NCI-H1930 (cell line): Measurements from ENCODE around the gene ELN.
"Not testable (repeated sequence)": the region's sequence is repeated elsewhere in the genome, so short reads cannot be mapped to it uniquely, and the experiment has no call there.

Source experiments
- DNase-seq, 2 experiments: peaks; one replicate each; lab custom pipeline; 2025; lab: John Stamatoyannopoulos, UW

Gene ELN

DNA sequence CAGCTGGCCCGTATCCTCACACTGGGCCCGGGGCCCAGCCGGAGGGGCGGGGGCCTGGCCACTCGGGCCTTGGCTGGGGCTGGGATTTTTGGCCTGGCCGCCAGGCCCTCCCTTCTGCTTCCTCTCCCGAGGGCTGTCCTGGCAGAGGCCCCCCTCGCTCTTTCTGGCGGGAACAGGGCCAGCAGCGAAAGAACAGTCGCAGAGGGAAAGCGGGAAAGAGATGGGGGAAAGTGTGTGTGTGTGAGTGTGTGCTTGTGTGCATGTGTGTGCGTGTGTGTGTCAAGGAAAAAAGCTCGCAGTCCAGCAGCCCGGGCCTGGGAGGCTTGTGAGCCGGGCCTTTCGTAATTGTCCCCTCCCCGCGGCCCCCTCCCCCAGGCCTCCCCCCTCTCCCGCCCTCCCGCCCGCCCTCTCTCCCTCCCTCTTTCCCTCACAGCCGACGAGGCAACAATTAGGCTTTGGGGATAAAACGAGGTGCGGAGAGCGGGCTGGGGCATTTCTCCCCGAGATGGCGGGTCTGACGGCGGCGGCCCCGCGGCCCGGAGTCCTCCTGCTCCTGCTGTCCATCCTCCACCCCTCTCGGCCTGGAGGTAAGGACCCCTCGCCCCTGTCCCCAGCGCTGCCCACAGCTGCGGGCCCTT is at the start of gene ELN:
Gene ELN (plus strand): TSS at position 491 of the 638 bp plus-strand sequence. CDS start 15 bp downstream, at position 506.
- DNase-seq, result no peak

DNA sequence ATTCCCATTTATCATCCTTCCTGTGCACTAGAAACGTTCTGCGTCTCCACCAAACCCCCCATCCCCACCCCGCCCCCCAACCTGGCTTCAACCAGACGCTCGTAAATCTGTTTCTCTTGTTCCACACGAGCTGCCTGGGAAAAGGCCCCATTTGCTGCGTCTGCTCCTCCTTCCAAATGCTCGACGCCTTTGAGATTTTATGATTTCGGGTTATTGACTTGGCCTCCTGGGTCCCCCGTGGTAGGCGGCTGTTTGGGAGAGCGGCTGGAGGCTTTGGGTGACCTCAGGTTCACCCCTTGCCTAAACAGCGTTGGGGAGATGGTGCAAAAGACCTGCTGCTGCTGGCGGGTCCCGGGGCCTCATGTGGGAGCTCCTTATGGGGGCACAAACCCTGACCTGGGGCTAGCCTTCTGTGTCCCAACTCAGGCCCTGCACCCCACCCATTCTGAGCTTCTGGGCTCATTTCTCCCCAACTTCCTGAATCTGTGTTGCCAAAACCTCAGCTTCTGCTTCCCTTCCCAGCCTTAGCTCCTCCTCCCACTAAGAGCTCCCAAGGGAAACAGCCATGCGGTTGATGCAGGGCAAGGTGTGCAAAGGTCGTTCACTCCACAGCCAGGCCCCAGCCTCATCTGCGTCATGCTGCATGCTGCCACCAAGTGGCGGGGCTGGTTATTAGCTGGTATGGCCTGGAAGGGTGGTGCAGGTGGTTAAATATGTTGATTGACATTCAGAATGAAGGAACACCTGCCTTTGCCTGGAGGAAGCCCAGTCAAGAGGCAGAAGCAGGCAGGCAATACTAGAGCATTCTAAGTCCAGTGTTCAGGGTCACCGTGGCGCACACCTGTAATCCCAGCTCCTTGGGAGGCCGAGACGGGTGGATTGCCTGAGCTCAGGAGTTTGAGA is 49.1 kb upstream of the ELN start:
- DNase-seq, result peak in 1 of 2 experiments; percentile 31

DNA sequence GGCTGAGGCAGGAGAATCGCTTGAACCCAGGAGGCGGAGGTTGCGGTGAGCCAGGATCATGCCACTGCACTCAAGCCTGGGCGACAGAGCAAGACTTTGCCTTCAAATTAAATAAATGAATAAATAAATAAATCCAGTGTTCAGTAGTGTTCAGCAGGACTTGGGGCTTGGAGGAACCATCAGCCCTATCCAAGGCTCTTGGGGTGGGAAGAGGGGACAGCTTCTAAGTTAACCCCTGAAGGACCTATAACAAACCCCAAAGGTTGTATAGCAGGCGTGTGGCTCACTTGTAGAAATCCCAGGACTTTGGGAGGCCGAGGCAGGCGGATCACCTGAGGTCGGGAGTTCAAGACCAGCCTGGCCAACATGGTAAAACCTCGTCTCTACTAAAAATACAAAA is 48.3 kb upstream of the ELN start:
- not testable (repeated sequence) for DNase-seq

DNA sequence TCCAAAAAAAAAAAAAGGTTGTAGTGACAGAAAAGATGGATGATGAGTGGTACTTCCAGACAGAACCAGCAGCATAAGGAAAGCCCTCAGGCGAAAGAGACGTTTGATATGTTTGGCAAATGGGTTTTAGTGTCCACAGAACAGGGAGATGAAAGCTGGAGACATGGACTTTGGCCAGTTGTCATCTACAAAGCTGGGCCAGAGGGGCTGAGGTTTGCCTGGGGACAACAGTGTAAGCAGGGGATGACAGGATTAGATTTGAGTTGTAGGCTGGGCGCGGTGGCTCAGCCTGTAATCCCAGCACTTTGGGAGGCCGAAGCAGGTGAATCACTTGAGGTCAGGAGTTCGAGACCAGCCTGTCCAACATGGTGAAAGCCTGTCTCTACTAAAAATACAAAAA is 47.8 kb upstream of the ELN start:
- DNase-seq, result no peak

DNA sequence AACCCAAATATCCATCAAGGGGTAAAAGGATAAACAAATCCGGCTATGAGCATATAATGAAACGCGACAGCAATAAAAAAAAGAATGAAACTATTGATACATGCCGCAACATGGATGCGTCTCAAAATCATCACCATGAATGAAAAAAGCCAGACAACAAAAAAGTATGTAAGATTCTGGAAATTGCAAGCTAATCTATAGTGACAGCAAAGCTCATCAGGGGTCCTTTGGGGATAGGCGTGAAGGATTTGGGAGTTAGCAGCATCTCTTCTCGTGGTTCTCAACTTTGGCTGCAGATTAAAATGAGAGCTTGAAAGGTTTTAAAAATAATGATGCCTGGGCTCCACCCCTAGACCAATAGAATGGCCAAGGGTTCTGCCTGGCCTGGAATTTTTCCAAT is 46.0 kb upstream of the ELN start:
- DNase-seq, result no peak

DNA sequence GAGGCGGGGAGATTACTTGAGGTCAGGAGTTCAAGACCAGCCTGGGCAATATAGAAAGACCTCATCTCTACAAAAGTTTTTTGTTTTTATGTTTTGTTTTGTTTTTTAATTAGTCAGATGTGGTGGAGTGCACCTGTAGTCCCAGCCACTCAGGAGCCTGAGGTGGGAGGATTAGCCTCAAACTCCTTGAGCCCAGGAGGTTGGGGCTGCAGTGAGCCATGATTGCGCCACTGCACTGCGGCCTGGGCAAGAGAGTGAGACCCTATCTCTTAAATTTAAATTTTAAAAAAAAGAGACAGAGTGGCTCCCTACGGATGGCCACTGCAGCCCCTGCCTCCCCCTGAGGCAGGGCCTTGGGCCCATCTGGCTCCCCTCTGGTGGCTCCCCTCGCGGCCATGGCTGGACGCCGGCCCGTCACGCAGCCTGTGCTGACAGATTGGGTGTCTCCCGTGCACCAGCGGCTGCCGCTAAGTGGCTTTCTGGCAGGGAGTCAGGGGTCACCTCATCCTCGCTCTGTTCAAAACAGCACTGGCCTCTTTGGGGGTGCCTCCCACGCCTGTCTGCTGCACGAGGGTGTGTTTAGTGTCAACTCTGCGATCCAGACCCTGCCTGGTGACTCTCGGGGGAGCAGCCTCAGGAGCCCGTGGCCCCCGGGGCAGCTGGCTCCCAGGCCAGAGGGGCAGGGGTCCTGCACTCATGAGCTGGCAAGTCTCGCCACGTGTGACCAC is 44.4 kb upstream of the ELN start:
- DNase-seq, result no peak

DNA sequence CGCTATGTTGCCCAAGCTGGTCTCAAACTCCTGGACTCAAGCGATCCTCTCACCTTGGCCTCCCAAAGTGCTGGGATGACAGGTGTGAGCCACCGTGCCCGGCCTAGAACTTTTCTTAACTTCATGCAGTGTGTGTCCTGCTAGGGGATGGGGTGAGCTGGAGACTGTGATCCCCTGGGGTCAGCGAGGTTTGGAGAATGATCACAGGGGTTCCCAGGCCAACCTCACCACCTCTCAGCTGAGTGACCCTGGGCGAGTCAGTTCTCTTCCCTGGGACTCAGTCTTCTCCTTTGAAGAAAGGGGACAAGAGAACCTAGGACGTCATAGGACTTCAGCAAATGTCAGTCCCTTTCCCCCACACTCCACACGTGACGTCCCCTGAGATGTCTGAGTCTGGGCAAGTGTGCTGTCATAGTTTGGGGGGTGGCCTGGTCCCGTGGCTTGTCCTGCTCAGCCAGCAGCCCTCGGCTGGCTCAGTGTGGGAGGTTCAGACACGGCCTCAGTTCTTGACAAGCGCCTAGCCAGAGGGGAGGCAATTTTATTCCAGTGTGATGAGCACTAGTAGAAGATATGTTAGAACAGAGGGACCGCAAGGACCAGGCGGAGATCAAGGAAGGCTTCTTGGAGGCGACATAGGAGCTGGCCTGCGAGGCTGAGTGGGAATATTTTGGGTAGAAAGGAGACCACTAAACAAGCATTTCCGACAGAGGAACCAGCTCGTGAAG is 43.3 kb upstream of the ELN start:
- DNase-seq, result no peak

DNA sequence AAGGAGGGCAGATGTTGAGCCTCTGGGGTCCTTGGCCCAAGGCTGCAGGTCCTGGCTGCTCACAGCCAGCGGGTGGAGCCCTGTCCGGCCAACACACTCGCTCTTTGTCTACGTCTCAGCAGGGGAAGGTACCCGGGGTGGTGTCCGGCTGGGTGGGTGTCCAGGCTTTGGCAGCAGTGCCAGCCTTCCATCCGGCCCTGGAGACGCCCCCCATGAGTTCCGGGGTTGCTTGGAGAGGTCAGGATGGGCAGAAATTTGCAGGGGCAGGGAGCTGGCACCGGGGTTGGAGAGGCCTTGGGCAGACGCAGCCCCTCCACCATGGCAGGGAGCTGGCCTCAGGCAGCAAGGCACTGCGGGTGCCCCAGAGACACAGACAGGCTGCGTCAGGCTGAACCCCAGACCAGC is 42.2 kb upstream of the ELN start:
- DNase-seq, result no peak

DNA sequence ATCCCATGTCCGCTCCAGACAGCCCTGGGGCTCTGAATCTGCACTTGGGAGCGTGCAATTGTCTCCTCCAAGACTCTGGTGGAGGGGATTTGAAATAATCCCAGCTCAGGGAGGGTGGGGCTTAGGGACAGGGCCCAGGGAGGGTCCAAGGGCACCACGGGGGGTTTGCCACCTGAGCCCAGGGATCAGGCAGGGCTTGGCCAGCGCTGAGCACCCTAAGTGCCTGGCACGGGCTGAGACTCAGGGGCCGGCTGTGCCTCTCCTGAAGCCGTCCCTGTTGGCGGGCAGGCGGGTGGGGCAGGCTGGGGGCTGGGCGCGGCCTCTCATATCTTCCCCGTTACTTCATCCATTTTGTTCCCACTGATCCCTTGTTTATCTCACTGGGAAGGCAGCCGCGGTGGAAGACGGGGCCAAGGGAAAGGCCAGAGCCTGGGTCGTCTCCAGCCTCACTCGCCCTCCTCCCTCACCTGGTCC is 41.8 kb upstream of the ELN start:
- no peak for DNase-seq

DNA sequence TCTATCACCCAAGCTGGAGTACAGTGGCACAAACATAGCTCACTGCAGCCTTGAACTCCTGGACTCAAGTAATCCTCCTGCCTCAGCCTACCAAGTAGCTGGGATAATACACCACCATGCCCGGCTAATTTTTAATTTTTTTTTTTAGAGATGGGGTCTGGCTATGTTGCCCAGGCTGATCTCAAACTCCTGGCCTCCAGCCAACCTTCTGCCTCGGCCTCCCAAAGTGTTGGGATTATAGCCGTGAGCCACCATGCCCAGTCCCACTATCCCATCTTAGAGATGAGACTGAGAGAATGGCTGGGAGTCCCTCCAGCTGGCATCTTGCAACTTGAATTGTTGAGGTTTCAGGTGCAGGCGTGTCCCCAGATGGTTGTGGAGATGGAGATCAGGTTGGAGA is 40.7 kb upstream of the ELN start:
- no peak for DNase-seq

DNA sequence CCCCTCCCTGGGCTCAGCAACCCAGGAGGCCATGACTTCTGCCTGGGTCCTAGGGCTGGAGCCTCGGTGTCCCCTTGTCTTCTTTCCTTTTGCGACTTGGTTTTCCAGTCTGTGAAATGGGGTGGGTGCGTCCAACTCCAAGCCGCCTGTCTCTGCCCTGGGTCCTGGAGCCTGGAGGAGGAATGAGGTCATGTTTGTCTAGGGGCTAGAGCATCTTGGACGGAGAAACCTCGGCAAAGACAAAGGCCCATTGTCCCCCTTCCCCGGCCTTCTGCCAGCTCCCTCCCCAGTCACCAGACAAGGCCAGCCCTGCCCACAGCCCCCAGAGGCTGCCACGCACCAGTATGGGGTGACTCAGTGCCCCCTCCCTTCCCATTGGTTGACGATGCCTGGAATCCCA is 39.8 kb upstream of the ELN start:
- no peak for DNase-seq

DNA sequence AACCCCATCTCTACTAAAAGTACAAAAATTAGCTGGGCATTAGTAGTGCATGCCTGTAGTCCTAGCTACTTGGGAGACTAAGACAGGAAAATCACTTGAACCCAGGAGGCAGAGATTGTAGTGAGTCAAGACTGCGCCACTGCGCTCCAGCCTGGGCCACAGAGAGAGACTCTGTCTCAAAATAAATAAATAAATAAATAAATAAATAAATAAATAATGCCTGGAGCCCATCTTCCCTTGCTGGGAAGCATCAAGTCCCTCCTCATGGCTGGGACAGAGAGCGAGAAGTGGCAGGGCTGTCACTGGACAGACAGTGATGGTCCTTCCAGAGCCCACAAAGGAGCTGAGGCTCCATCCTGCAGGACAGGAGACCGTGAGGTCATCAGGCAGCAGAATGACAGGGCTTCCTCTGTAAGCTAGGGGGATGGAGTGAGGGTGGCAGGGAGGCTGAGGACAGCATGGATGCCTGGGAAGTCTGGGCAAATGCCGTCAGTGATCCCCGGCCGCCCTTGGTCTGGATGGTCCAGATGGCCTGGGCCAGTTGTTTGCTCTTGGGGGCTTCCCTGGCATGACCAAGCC is 36.4 kb upstream of the ELN start:
- no peak for DNase-seq

DNA sequence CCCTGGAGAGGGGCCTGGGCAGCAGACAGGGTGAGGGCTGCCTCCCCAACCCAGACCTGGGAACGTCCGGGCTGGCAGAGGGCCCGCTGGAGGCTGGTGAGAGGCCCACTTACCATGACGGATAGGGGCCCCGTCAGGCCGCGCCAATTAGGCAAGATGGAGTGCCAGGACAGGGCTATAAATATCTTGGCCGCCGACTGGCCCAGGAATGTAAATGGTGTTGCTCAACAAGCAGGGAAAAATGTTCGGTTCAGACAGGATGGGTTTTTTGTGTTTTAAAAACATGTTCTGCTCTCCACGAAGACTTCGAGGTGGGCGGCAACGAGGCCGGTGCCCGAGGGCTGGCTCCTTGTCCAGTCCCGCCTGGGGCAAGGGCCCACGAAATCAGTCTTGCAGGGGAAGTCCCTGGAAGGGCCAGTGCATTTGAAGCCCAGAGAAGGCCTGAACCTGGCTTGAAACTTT is 35.8 kb upstream of the ELN start:
- DNase-seq, result no peak

DNA sequence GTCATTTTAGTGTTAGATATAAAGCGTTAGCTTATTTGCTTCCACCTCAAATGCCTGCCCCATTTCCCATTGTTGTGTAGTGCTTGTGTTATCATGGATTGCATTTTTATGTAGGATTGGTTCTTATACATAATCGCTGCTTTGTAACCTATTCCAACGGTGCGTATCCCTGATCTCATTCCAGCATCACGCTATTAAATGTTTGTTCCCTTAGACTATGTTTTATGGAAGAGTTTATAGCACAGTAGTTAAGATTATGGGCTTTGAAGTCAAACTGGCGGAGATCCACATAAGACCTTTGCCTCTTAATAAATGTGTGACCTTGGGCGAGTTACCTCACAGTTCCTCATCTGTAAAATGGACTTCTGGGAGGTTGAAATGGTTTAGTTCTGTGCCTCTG is 34.0 kb upstream of the ELN start:
- no peak for DNase-seq

DNA sequence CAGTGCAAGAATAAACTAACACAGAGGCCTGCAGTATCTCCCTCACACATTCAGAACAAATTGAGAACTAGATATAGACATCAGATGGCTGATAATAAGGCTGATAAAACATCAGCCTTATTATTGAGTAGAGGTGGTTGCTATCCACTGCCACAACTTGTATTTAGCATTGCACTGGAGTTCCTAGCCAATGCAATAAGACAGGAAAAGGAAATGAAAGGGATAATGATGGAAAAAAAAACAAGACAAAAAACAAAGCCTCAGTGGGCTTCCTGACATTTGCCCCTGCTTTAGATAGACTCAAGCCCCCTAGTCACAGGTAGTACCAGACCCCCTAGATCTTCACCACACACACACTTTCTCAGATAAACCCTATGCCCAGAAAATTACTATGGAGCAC is 33.2 kb upstream of the ELN start:
- DNase-seq, result no peak

DNA sequence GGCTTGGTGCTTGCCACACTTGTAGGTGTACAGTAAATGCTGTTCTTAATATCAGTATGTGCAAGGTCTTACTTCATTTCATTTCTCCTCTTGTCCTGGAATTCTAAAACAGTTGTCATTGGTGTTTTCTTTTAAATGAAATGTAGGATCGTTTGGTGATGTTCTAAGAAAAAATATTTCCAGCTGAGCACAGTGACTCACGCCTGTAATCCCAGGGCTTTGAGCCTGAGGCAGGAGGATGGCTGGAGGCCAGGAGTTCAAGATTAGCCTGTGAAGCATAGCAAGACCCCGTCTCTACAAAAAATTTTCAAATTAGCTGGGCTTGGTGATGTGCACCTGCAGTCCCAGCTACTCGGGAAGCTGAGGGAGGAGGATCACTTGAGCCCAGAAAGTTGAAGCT is 32.6 kb upstream of the ELN start:
- no peak for DNase-seq

DNA sequence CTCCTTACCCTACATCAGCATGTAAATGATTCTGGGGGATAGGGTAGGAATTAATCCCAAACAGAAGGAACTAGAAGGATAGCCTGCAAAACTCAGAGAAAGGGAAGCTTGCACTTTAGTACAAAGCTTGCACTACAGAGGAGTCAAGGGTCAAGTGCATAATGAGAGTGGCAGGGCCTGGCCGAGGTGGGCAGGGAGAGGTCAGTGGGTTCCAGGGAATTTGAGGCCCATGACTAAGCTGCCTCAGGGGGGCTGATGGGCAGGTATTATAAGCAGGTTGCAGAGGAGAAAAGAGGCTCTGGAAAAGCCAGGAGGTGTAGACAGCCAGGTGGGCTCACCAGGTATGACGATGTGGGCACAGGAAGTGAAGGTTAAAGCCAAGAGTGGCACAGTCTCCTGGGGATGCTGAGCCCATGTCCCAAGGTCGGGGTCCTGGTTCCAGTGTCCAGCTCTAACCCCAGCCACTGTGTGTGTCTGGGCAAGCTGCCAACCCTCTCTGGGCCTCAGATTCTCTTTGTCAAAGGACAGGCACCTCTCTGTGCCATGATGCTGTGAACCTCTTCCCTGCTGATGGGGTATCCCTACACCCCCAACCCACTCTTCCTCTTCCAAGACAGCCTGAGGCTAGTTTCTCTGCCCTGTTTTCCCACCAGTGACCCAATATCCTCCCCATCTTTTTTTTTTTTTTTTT is 32.0 kb upstream of the ELN start:
- DNase-seq, result no peak

DNA sequence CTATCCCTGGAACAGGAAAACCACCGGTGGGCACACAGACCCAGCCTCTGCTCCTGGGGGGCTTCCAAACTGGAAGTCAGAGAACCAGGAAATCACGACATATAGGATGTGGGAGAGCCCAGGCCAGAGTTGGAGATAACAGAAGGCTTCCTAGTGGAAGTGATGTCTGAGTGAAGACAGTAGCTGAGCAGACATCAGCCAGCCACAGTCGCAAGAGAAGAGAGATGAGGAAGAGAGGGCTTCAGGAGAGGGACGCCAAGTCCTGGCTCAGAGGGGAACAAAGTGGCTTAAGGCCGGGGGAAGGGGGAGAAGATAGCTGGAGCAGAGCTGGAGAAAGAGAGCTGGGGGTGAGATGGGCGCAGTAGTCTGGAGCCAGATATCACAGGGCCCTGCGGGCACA is 30.9 kb upstream of the ELN start:
- DNase-seq, result no peak

DNA sequence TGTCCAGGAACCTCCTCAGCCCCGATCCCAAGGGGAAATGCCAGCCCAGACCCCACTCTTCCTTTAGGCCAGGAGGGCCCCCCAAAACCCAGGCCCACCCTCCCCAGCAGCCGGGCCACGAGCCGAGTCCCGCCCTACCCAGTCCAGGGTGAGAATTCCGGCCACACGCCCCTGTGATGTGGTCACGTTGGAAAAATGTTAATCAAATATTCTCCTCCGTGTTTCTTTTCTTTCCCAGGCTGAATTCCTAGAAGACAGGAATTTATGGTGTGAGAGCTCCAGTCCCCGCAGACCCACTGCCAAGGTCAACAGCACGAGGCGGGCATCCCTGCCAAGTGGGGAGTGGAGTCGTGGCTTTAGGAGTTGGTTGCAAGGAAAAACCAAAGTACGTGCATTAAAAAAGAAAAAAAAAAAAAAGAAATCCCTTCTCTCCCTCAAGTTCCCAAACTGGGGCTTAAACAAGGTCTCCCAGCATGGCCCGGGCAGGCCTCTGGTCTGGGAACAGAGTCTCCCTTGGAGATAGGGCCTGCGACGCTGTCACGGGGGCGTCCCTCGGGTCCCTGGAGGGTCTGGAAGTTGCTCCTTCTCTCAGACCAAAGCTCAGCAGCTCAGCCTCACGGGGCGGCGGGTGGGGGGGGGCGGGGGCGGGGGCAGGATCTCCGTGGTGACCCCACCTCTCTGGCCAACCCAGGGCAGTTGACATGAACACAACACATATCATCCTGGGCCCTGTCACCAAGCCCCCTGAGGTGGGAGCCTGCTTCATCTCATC is 28.1 kb upstream of the ELN start:
- DNase-seq, result no peak

DNA sequence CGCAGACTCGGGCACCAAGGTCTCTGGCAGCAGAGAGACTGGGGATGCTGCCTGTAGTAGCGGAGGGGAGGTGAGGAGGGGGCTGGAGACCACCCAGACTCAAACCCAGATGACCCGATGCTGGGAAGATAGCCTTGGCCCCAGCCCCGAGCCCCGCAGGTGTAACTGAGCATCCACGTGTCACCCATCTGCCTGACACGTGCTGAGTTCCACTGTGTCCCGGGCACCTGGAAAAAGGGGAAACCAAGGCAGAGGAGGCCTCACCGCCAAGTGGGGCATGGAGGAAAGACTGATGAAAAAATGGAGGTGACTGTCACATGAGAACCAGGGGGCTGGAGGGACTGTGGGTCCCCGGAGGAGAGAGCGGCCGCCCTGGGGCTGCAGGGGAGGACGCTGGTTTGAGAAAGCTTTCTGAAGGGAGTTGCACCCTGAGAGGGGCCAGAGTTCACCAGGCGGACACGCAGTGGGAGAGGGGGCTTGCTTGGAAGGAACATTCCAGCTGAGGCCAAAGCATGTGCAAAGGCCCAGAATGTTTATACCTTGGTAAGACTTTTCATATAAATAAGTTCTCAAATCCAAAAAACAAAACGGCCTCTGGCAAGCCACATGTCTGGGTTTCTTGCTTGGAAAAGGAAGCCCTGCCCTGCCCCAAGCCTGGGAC is 27.4 kb upstream of the ELN start:
- DNase-seq, result no peak
